Liver (tissue), 9 donors: ENCODE results near the gene CYP17A1. TPM values are rescaled to one million over a fixed set of nuclear protein-coding genes. Genes with fewer than 3 reads are reported as not detected.
"Not testable (repeated sequence)": the region's sequence is repeated elsewhere in the genome, so short reads cannot be mapped to it uniquely, and the experiment has no call there.

ENCODE experiments used
- DNase-seq: peaks from one replicate; pipeline ENCODE4 v3.0.0-alpha.2; 2017; ENCODE audit warnings: low spot score
- H3K27ac ChIP-seq, 2 donors: one replicate each; pipeline ENCODE4 v1.7.0; 2013; ENCODE audit warnings: inconsistent platforms in 2 of 2, low read length in 2 of 2, control low read depth in 1 of 2, low read depth in 1 of 2, mild to moderate bottlenecking in 1 of 2
- H3K27me3 ChIP-seq, 4 donors: one replicate each; pipeline versions ENCODE4 v1.6.1 to v1.7.0; 2013; ENCODE audit warnings: low read length in 3 of 4, inconsistent platforms in 1 of 4, mild to moderate bottlenecking in 1 of 4, moderate library complexity in 1 of 4; ENCODE audit not compliant: control insufficient read depth in 4 of 4, insufficient read depth in 4 of 4
- H3K36me3 ChIP-seq, 4 donors: one replicate each; pipeline versions ENCODE4 v1.6.1 to v1.7.0; 2013; ENCODE audit warnings: low read length in 3 of 4, mild to moderate bottlenecking in 3 of 4, low read depth in 1 of 4, moderate library complexity in 1 of 4; ENCODE audit not compliant: control insufficient read depth in 4 of 4, insufficient read depth in 3 of 4
- H3K4me1 ChIP-seq, 4 donors: one replicate each; pipeline versions ENCODE4 v1.6.1 to v1.7.0; 2013; ENCODE audit warnings: low read length in 3 of 4, mild to moderate bottlenecking in 3 of 4, moderate library complexity in 1 of 4; ENCODE audit not compliant: control insufficient read depth in 4 of 4, insufficient read depth in 4 of 4
- H3K4me3 ChIP-seq, 3 donors: one replicate each; pipeline versions ENCODE4 v1.6.1 to v1.7.0; 2013; ENCODE audit warnings: low read length in 3 of 3, control low read depth in 1 of 3, low read depth in 1 of 3, mild to moderate bottlenecking in 1 of 3
- H3K9ac ChIP-seq, 2 donors: one replicate each; pipeline ENCODE4 v1.7.0; 2013; ENCODE audit warnings: low read length in 2 of 2, mild to moderate bottlenecking in 2 of 2, moderate library complexity in 2 of 2, control low read depth in 1 of 2, low read depth in 1 of 2
- H3K9me3 ChIP-seq, 4 donors: one replicate each; pipeline versions ENCODE4 v1.6.1 to v1.7.0; 2013; ENCODE audit warnings: low read length in 3 of 4; ENCODE audit not compliant: control insufficient read depth in 4 of 4
- EGR1 ChIP-seq, 2 donors: IDR thresholded peaks; 2 replicates each; pipeline ENCODE4 v1.6.1; 2016 to 2018; ENCODE audit warnings: antibody characterized with exemption in 2 of 2, low read depth in 2 of 2
- FOXA2 ChIP-seq: IDR thresholded peaks from 2 replicates; pipeline ENCODE4 v1.6.1; 2016; ENCODE audit warnings: antibody characterized with exemption
- GABPA ChIP-seq, 2 donors: IDR thresholded peaks in 1 of 2; conservative IDR thresholded peaks in 1 of 2; 2 replicates each; pipeline ENCODE4 v1.6.1; 2016; ENCODE audit warnings: antibody characterized with exemption in 2 of 2, mild to moderate bottlenecking in 1 of 2, moderate library complexity in 1 of 2
- HNF4A ChIP-seq, 2 donors: conservative IDR thresholded peaks; 2 replicates each; pipeline ENCODE4 v1.6.1; 2016; ENCODE audit warnings: antibody characterized with exemption in 2 of 2, mild to moderate bottlenecking in 2 of 2
- HNF4G ChIP-seq: IDR thresholded peaks from 2 replicates; pipeline ENCODE4 v1.6.1; 2016; ENCODE audit warnings: antibody characterized with exemption
- JUND ChIP-seq, 2 donors: IDR thresholded peaks; 2 replicates each; pipeline ENCODE4 v1.6.1; 2016; ENCODE audit warnings: antibody characterized with exemption in 2 of 2
- RAD21 ChIP-seq, 2 donors: IDR thresholded peaks; 2 replicates each; pipeline ENCODE4 v1.6.1; 2016; ENCODE audit warnings: antibody characterized with exemption in 2 of 2, mild to moderate bottlenecking in 2 of 2
- RXRA ChIP-seq, 2 donors: IDR thresholded peaks; 2 replicates each; pipeline ENCODE4 v1.6.1; 2017 to 2018; ENCODE audit warnings: antibody characterized with exemption in 2 of 2, mild to moderate bottlenecking in 1 of 2
- SP1 ChIP-seq: IDR thresholded peaks from 2 replicates; pipeline ENCODE4 v1.6.1; 2018; ENCODE audit warnings: antibody characterized with exemption, mild to moderate bottlenecking
- YY1 ChIP-seq: IDR thresholded peaks from 2 replicates; pipeline ENCODE4 v1.6.1; 2016; ENCODE audit warnings: antibody characterized with exemption, mild to moderate bottlenecking
- WGBS: extraction: QIAGEN DNeasy Blood & Tissue Kit; methylation state at CpG from one replicate; pipeline ENCODE4 v1.1.7; 2013; 5-methylcytosine and 5-hydroxymethylcytosine counted together
- polyA plus RNA-seq, 2 donors: library from polyadenylated mRNA; stranded (reverse) in 1 of 2; unstranded in 1 of 2; fragments of 200-250 nt in 1 of 2; fragments of >200 nt in 1 of 2; fragmentation: Nextera tagmentation in 1 of 2; extraction: Ambion mirVana in 1 of 2; gene quantifications; one replicate each; pipeline versions ENCODE4 v1.2.1 to v1.2.3, GENCODE V29; 2013 to 2015
- total RNA-seq, 2 donors: library from RNA; depleted of rRNA; stranded (reverse); fragments of >200 nt; gene quantifications; one replicate each; pipeline ENCODE4 v1.2.3, GENCODE V29; 2014
- TF ChIP-seq, protein P1 (sequence below): IDR thresholded peaks from 2 replicates; pipeline ENCODE4 v1.6.1; 2016; ENCODE audit warnings: antibody characterized with exemption
- TF ChIP-seq, protein P2 (sequence below): fragments of 150-350 bp; IDR thresholded peaks from 2 replicates; pipeline ENCODE4 v1.5.1; 2017; ENCODE audit warnings: improper control_type of control experiment, low read depth, low read length; ENCODE audit not compliant: missing input control
- donor health status: healthy.
- donor health status: healthy.
- donor health status: healthy.
- donor health status: healthy.
- donor health status: healthy.

Gene CYP17A1
- total and polyA plus RNA-seq, 4 donors = 0.16 to 13.1 (median 1.0) TPM; not detected in 1

DNA sequence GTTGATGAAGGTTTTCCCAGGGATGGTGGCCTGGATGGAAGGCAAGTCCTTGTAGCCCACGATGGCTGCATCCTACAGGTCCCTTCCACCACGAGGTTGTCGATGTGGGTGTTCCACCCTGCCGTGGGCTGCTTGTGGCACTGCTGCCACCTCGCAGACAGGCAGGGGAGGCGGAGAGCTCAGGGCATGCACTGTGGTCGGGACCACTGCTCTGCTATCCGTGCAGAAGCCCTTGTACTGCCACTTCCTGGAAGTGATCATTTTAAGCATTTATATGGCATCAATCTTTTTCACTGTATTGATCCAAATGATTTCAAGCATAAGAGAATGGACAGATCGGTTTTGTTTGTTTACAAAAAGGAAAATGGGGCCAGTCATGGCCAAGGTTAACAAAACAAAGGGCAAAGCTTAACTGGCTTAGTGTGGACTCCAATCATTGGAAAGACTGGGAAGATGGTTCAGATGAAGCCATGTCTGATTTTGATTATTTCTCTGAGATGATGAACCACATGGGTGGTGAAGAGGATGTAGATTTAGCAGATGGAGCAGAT, 8.2 kb upstream of the CYP17A1 start:
- Histone ChIP-seq H3K4me3 (peak overlapping the region in 1 of 3 donors; percentile 1), H3K27me3 (no peaks in the 10 kb centered on the region), H3K4me1 (peaks cover 1 to 26% (median 17%) of the 10 kb centered on the region in 4 donors), H3K36me3 (no peaks in the 10 kb centered on the region), H3K27ac (no peak overlapping the region), H3K9ac (no peak overlapping the region), H3K9me3 (peaks cover 0 to 6% (median 0%) of the 10 kb centered on the region in 4 donors)
- no peak for DNase-seq
- TF ChIP-seq GABPA (IDR thresholded peaks at IDR 0.05 in 1 of 2, conservative IDR thresholded peaks at IDR 0.05 in 1 of 2) (no peak), JUND (IDR thresholded peaks at IDR 0.05) (no peak), YY1 (peak; percentile 28), RAD21 (IDR thresholded peaks at IDR 0.05) (no peak), FOXA2 (no peak), EGR1 (IDR thresholded peaks at IDR 0.05; ENCODE audit: low read depth in 2 of 2) (no peak), RXRA (IDR thresholded peaks at IDR 0.05) (peak in 1 of 2 donors; percentile 33), HNF4G (no peak), SP1 (peak; percentile 27), HNF4A (conservative IDR thresholded peaks at IDR 0.05) (peak; percentile 53 to 66)
- TF ChIP-seq, protein P1, sequence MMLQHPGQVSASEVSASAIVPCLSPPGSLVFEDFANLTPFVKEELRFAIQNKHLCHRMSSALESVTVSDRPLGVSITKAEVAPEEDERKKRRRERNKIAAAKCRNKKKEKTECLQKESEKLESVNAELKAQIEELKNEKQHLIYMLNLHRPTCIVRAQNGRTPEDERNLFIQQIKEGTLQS = no peak
- WGBS = 71% methylated on average over 9 of the region's 9 CpGs

DNA sequence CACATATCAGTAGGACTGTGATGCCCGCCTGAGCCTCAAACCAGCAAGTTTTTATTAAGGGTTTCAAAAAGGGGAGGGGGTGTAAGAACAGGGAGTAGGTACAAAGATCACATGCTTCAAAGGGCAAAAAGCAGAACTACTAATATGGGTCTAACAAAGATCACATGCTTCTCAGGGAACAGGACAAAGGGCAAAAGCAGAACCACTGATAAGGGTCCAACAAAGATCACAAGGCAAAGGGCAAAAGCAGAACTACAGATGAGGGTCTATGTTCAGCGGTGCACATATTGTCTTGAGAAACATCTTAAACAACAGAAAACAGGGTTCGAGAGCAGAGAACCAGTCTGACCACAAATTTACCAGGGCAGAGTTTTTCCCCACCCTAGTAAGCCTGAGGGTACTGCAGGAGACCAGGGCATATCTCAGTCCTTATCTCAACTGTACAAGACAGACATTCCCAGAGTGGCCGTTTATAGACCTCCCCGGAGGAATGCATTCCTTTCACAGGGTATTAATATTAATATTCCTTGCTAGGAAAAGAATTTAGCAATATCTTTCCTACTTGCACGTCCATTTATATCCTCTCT, 7.1 kb upstream of the CYP17A1 start:
- H3K4me1 ChIP-seq = peaks cover 1 to 22% (median 13%) of the 10 kb centered on the region in 4 donors
- DNase-seq, H3K36me3 ChIP-seq, H3K9me3 ChIP-seq, H3K9ac ChIP-seq, H3K27me3 ChIP-seq, H3K27ac ChIP-seq, H3K4me3 ChIP-seq: not testable (repeated sequence)
- TF ChIP-seq RXRA (IDR thresholded peaks at IDR 0.05) (peak in 1 of 2 donors; percentile 28), HNF4A (conservative IDR thresholded peaks at IDR 0.05) (peak; percentile 39 to 71)
- 86% methylated on average over 6 of the region's 6 CpGs for WGBS

DNA sequence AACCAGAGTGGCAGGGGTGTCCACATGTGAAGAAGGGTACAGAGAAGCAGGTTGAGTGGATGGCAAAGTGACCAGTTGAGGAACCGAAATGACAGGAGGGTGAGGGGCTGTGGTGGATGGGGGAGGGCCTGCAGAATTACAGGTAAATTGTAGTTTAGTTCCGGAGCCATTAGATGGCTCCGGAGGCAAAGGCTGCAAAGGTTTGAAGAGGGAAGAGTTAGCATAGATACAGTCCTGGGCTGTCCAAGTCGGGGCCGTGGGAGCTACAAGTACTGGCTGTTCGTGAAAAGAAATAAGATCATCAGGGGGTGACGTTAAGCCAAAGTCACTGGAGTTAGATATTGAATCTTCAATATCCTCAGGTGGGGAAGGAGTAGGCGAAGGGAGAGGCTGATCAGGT, 5.9 kb upstream of the CYP17A1 start:
- not testable (repeated sequence) for H3K27ac ChIP-seq, DNase-seq, H3K36me3 ChIP-seq, H3K9ac ChIP-seq, H3K27me3 ChIP-seq, H3K4me3 ChIP-seq
- H3K4me1 ChIP-seq = peaks cover 1 to 22% (median 13%) of the 10 kb centered on the region in 4 donors
- TF ChIP-seq, protein P2, sequence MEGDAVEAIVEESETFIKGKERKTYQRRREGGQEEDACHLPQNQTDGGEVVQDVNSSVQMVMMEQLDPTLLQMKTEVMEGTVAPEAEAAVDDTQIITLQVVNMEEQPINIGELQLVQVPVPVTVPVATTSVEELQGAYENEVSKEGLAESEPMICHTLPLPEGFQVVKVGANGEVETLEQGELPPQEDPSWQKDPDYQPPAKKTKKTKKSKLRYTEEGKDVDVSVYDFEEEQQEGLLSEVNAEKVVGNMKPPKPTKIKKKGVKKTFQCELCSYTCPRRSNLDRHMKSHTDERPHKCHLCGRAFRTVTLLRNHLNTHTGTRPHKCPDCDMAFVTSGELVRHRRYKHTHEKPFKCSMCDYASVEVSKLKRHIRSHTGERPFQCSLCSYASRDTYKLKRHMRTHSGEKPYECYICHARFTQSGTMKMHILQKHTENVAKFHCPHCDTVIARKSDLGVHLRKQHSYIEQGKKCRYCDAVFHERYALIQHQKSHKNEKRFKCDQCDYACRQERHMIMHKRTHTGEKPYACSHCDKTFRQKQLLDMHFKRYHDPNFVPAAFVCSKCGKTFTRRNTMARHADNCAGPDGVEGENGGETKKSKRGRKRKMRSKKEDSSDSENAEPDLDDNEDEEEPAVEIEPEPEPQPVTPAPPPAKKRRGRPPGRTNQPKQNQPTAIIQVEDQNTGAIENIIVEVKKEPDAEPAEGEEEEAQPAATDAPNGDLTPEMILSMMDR = peak; percentile 3
- peak; percentile 51 to 64 for TF ChIP-seq RAD21 (IDR thresholded peaks at IDR 0.05)
- H3K9me3 ChIP-seq = peaks cover 0 to 13% (median under 1%) of the 10 kb centered on the region in 4 donors
- WGBS = 78% methylated on average over 8 of the region's 8 CpGs
